ENCODE measurements around the gene CD63. TPM values are rescaled to one million over a fixed set of nuclear protein-coding genes. Genes with fewer than 3 reads are reported as not detected.

The CD63 gene
- total and polyA plus RNA-seq, 2 of the 4 experiments (the other 2 are of a cell fraction): 995 to 1,398 TPM

- H3K27me3 ChIP-seq (ENCODE audit: control insufficient read depth, insufficient read depth, low read length): no peaks in the 10 kb centered on the region
- H2BK15ac ChIP-seq (ENCODE audit: low read depth, low read length): no peak overlapping the region
- intact Hi-C loops (cut with micrococcal nuclease) (no loop called here), in situ Hi-C loops (cut with MboI; ENCODE audit: low sequenced_read_pairs) (loop anchor here (5.0 kb wide), 1 partner anchor 35 kb away; no protein-coding TSS in a partner anchor), dilution Hi-C loops (cut with HindIII; ENCODE audit: low sequenced_read_pairs, unreplicated experiment) (no loop called here)
- no peak overlapping the region for H2BK5ac ChIP-seq (ENCODE audit: low read depth, low read length, poor library complexity, severe bottlenecking)
- no peak for ATAC-seq (ENCODE audit: low read depth)
- H3K4me2 ChIP-seq (ENCODE audit: low read depth, low read length): no peak overlapping the region
- ChIA-PET CTCF (interaction anchor here (0.6 to 0.8 kb wide), 2 partner anchors 12 to 29 kb away, joined by 3 to 4 read pairs; no protein-coding TSS in a partner anchor), POLR2A (ENCODE audit: unreplicated experiment) (no interaction called here)
- H2BK120ac ChIP-seq (ENCODE audit: low read depth, low read length): no peak overlapping the region
- H4K5ac ChIP-seq (ENCODE audit: low read depth, low read length): no peak overlapping the region
- no peak overlapping the region for H3K4me3 ChIP-seq (ENCODE audit: insufficient read depth, low read depth, low read length)
- no peak overlapping the region for H3K23ac ChIP-seq (ENCODE audit: low read depth, low read length)
- H3K4me1 ChIP-seq (ENCODE audit: control insufficient read depth, insufficient read depth, low read length): peaks cover 2% of the 10 kb centered on the region; the same call in 1 of the 2 replicates
- no peak overlapping the region for H3K9ac ChIP-seq (ENCODE audit: low read depth, low read length)
- no peak overlapping the region for H3K4ac ChIP-seq (ENCODE audit: low read depth, low read length)
- H3K56ac ChIP-seq (ENCODE audit: extremely low read depth, insufficient read depth, low read length): no peak overlapping the region
- H3K9me3 ChIP-seq (ENCODE audit: control insufficient read depth, insufficient read depth, low read length): no peaks in the 10 kb centered on the region
- H2BK20ac ChIP-seq (ENCODE audit: low read depth, low read length): no peak overlapping the region
- no peak overlapping the region for H2AK9ac ChIP-seq (replicated peaks; ENCODE audit: low read depth, low read length, poor library complexity)
- peaks cover 4% of the 10 kb centered on the region; the same call in 1 of the 2 replicates for H4K20me1 ChIP-seq (ENCODE audit: insufficient read depth, low read length)
- no peak overlapping the region for H4K91ac ChIP-seq (ENCODE audit: insufficient read depth, low read depth, low read length)
- 100% methylated on average over 3 of the region's 4 CpGs; no CpG with 5 or more reads in 1 of the 2 experiments for WGBS, 2 experiments (ENCODE audit: extremely low coverage in 2 of 2, insufficient read length in 1 of 2)
- no peak overlapping the region for H3K14ac ChIP-seq (replicated peaks; ENCODE audit: low read depth, low read length)
- H3K36me3 ChIP-seq (ENCODE audit: control insufficient read depth, insufficient read depth, low read length): peaks cover 25% of the 10 kb centered on the region
- no peak for DNase-seq
- H3K18ac ChIP-seq (ENCODE audit: low read depth, low read length): no peak overlapping the region
- H4K8ac ChIP-seq (ENCODE audit: low read depth in 2 of 2, low read length in 2 of 2): no peak overlapping the region
- H3K79me1 ChIP-seq (ENCODE audit: low read depth in 1 of 2, low read length in 2 of 2): peaks cover 6 to 37% of the 10 kb centered on the region in 2 experiments
- H3K27ac ChIP-seq (ENCODE audit: insufficient read depth, low read length): no peak overlapping the region
- peaks cover 4% of the 10 kb centered on the region for H3K9me1 ChIP-seq (ENCODE audit: insufficient read depth, low read length)
- TF ChIP-seq RAD21 (IDR thresholded peaks at IDR 0.05; ENCODE audit: low read length) (no peak), MAFK (IDR thresholded peaks at IDR 0.05; ENCODE audit: low read depth, low read length) (no peak), BHLHE40 (IDR thresholded peaks at IDR 0.05; ENCODE audit: low read depth, low read length) (no peak), FOS (IDR thresholded peaks at IDR 0.05; ENCODE audit: low read depth, low read length) (no peak), POLR2A (IDR thresholded peaks at IDR 0.05; ENCODE audit: low read depth, low read length) (no peak), SMC3 (IDR thresholded peaks at IDR 0.05; ENCODE audit: low read depth, low read length) (no peak), CTCF (conservative IDR thresholded peaks at IDR 0.05; ENCODE audit: low read depth, low read length) (no peak), MAZ (IDR thresholded peaks at IDR 0.05; ENCODE audit: borderline replicate concordance, low read depth, low read length) (no peak), RCOR1 (IDR thresholded peaks at IDR 0.05; ENCODE audit: insufficient replicate concordance, low read length) (no peak), RFX5 (IDR thresholded peaks at IDR 0.05; ENCODE audit: low read depth, low read length) (no peak), NFE2L2 (IDR thresholded peaks at IDR 0.05; ENCODE audit: low read depth, low read length) (no peak)
- no TSS peak for BruUV-seq (replicated peaks)
- H2AK5ac ChIP-seq (ENCODE audit: low read depth, low read length): no peak overlapping the region
- no peak overlapping the region for H2AFZ ChIP-seq (replicated peaks; ENCODE audit: low read length, poor library complexity)
These were observed 38.3 kb upstream of the CD63 start for GRCh38 chr12:55767156-55767555.
